ENCODE measurements around the gene KRT3. TPM values are rescaled to one million over a fixed set of nuclear protein-coding genes. Genes with fewer than 3 reads are reported as not detected.
A peak's percentile ranks its signal among the peaks of the same experiment; 100 is the strongest.

KRT3 gene
- total and polyA plus RNA-seq, 9 of the 15 experiments (the other 6 are each of a cell fraction or from before 2014, with no cell fraction given) = not detected

- Histone ChIP-seq H3K9me1 (ENCODE audit: control insufficient read depth, insufficient read depth, low read length) (no peaks in the 10 kb centered on the region), H3K27me3 (ENCODE audit: control insufficient read depth in 2 of 2, insufficient read depth in 2 of 2, low read length in 2 of 2) (peaks cover 22 to 72% of the 10 kb centered on the region in 2 experiments; a peak in 4 of 5 replicates), H4K20me1 (replicated peaks; ENCODE audit: control insufficient read depth, insufficient read depth, low read length) (no peaks in the 10 kb centered on the region; the same call in 1 of the 2 replicates), H2AFZ (ENCODE audit: low read depth, low read length) (no peak overlapping the region), H3K9ac (ENCODE audit: insufficient read depth in 1 of 2, low read depth in 2 of 2, low read length in 2 of 2) (no peak overlapping the region), H3K4me2 (ENCODE audit: insufficient read depth, low read length) (no peak overlapping the region), H3K4me3 (no peak overlapping the region), H3K27ac (ENCODE audit: extremely low read depth, low read depth, low read length) (no peak overlapping the region), H3K79me2 (ENCODE audit: control insufficient read depth, insufficient read depth, low read length) (no peaks in the 10 kb centered on the region), H3K36me3 (ENCODE audit: control insufficient read depth, insufficient read depth, low read length) (no peaks in the 10 kb centered on the region), H3K4me1 (replicated peaks in 1 of 2; ENCODE audit: control insufficient read depth in 2 of 2, insufficient read depth in 2 of 2, low read length in 2 of 2) (no peaks in the 10 kb centered on the region; a peak in 2 of 5 replicates), H3K9me3 (replicated peaks; ENCODE audit: control insufficient read depth, insufficient read depth, low read depth, low read length) (no peaks in the 10 kb centered on the region)
- POLR2A ChIA-PET = interaction anchor here (0.6 to 1.1 kb wide), 3 partner anchors 13 to 252 kb away, joined by 3 to 5 read pairs (median 3); no protein-coding TSS in a partner anchor
- ATAC-seq = no peak
- no peak for DNase-seq (ENCODE audit: extremely low read depth in 1 of 4, low spot score in 3 of 4)
- no peak for FAIRE-seq
- CTCF ChIA-PET (ENCODE audit: low intra/inter-chr PET ratio) = interaction anchor here (0.6 kb wide), 1 partner anchor 19 kb away, joined by 3 read pairs; no protein-coding TSS in a partner anchor
- in situ Hi-C loops (cut with MboI) = no loop called here
- WGBS (ENCODE audit: insufficient coverage, low coverage, missing lambda C conversion rate) = 3% methylated on average over 7 of the region's 7 CpGs
- BruUV-seq (replicated peaks) = no TSS peak
- peak; percentile 71 for TF ChIP-seq ZFP36 (IDR thresholded peaks at IDR 0.05; ENCODE audit: low read depth, low read length, partially characterized antibody)
- peak; percentile 64 for TF ChIP-seq BCOR (IDR thresholded peaks at IDR 0.05)
- peak; percentile 88 for TF ChIP-seq RBM25 (IDR thresholded peaks at IDR 0.05; ENCODE audit: low read depth, low read length, severe bottlenecking)
- TF ChIP-seq, protein P1, sequence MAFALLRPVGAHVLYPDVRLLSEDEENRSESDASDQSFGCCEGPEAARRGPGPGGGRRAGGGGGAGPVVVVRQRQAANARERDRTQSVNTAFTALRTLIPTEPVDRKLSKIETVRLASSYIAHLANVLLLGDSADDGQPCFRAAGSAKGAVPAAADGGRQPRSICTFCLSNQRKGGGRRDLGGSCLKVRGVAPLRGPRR (CRISPR knock-in tag; IDR thresholded peaks at IDR 0.05) = no peak
- TF ChIP-seq LARP7 (IDR thresholded peaks at IDR 0.05) = no peak
- no peak for TF ChIP-seq ZNF431 (CRISPR knock-in tag; IDR thresholded peaks at IDR 0.05)
- no peak for TF ChIP-seq HOMEZ (CRISPR knock-in tag; IDR thresholded peaks at IDR 0.05)
- TF ChIP-seq ESRRA (IDR thresholded peaks at IDR 0.05; ENCODE audit: borderline replicate concordance, low read depth) = no peak
- intact Hi-C loops (cut with micrococcal nuclease) = no loop called here
Measured at GRCh38 chr12:52819731-52820510, 24.0 kb upstream of the KRT3 start.
